NCI-H2196 (cell line): ENCODE measurements around the gene IFT81.
A peak's percentile ranks its signal among the peaks of the same experiment; 100 is the strongest.
"Not testable (repeated sequence)": the region's sequence is repeated elsewhere in the genome, so short reads cannot be mapped to it uniquely, and the experiment has no call there.

Experiments used
- DNase-seq: peaks from one replicate; lab custom pipeline; 2025; ENCODE audit not compliant: unreplicated experiment; lab: John Stamatoyannopoulos, UW

Gene IFT81

DNA sequence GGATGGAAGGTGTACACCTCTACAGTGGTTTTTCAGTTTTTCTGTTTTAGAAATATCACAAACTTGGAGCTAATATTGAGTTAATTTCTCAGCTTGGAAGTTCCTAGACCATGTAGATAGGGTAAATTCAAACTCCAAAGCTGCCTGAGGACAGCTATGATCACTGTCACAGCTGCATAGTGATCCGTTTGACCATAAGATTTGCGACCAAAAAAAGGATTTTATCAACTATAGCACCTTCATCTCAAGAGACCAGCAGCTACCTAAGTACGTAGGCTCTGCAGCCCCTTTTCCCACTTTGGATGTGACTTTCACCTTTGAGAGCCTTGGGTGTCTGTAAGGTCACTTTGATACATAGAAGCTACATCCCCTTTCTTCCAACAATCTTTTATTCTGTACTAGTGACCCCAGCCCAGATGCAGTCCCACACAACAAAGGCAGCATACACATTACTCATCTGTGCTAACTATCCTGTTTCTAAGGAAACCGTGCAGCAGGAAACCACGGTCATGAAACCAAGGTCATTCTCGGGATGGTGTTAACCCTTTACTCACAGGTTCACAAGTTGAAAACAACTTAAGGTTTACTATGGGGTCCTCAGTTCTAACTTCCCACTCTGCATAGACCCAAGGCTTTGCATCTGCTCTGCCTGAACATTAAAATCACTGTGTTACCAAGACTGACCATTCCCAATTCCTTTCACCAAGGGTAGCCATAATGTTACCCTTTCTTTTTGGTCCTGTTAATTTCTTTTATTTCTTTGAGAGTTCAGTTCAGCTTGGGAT lies 75.4 kb downstream of the IFT81 start:
- no peak for DNase-seq

- no peak for DNase-seq
Measured at GRCh38 chr12:110200124-110200417, 75.9 kb downstream of the IFT81 start.

GRCh38 chr12:110201995-110202394 lies 77.8 kb downstream of the IFT81 start:
- no peak for DNase-seq

GRCh38 chr12:110203546-110203945 lies 79.4 kb downstream of the IFT81 start:
- DNase-seq: no peak

DNA sequence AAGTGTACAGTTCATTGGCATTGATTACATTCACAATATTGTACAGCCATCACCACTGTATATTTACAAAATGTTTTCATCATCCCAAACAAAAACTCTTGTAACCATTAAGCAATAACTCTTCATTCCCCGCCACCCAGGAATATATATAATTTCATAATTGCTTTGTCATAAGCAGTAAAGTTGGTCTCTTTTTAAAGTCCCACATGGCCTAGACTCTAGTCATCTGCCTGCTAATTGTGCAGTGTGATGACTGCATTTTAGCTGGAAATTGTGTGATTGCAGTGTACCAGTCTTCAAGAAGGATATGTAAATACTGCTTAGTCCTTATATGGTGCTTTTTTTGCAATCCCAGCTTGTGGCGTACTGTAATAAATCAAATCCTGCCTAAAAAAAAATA lies 81.8 kb downstream of the IFT81 start:
- no peak for DNase-seq

DNA sequence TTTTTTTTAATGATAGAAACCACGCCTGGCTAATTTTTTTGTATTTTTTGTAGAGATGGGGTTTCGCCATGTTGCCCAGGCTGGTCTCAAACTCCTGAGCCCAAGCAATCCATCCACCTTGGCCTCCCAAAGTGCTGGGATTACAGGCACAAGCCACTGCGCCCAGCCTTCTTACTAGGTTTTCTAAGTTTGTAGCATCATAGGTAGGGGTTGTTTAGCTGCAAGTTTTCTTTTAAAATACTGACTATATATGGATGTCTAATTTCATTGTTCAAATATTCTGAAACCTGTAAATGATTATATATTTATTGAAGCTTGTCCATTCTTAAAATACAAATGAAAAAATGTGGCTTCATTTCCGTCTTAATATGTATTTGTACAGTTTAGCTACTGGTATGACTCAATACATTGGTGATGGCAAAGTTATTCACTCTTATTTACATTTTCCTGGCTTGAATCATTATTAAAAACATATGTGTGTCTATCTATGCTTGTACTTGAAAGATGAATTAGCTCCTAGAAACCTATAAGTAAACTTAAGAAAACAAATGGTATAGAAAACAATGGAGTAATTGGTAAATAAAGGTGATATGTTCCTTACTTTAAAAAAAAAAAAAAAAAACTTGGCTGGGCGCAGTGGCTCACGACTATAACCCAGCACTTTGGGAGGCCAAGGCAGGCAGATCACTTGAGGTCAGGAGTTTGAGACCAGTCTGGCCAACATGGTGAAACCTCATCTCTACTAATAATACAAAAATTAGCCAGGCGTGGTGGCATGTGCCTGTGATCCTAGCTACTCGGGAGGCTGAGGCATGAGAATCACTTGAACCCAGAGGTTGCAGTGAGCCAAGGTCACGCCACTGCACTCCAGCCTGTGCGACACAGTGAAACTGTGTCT lies 87.7 kb downstream of the IFT81 start:
- not testable (repeated sequence) for DNase-seq

- DNase-seq: no peak
Measured at GRCh38 chr12:110217996-110218674, 94.0 kb downstream of the IFT81 start.

- DNase-seq: no peak
Measured at GRCh38 chr12:110222027-110222426, 97.9 kb downstream of the IFT81 start.

DNA sequence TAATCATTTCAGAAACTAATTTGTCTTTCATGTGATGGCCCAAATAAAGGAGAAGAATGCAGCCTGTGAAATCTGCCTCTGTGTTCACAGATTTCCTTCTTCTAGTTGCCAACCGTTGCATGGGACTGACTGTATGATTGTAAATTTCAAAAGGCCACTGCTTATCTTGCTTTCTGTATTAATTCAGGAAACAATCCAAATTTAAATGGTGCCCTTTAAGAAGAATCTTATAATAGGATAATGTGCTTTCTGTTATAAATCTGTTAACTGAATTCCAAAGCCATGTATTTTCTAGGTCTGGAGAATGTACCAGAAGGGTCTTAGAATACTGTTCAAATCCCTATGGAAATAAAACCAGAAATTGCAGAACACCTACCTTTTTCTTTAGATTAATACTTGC lies 98.3 kb downstream of the IFT81 start:
- DNase-seq: no peak

DNA sequence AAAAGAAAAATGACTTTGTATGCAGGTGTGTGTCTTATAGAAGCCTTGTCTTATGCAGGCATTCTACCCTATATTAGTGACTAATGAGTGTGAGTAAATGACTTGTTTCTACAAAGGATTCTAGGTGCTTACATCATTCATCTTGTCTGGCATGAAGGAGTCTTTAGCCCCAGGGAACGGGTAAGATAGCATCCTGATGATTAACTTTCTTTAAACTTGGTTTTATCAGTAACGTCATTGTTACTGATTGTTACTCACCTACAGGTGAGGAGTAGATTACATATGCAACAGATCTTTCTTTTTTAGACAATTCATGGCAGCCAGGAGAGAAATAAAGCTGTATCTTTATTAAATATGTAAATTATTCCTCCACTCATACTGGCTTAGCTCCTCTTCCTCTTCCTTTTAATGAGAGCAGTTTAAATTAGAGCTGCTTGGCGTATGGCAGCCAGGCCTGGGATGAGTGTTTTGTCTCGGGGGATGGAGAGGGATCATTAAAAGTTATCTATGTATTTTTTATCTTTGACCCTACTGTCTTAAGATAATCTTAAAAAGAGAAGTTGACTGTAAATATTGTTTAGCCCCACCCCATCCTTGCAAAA lies 99.7 kb downstream of the IFT81 start:
- DNase-seq: no peak

DNA sequence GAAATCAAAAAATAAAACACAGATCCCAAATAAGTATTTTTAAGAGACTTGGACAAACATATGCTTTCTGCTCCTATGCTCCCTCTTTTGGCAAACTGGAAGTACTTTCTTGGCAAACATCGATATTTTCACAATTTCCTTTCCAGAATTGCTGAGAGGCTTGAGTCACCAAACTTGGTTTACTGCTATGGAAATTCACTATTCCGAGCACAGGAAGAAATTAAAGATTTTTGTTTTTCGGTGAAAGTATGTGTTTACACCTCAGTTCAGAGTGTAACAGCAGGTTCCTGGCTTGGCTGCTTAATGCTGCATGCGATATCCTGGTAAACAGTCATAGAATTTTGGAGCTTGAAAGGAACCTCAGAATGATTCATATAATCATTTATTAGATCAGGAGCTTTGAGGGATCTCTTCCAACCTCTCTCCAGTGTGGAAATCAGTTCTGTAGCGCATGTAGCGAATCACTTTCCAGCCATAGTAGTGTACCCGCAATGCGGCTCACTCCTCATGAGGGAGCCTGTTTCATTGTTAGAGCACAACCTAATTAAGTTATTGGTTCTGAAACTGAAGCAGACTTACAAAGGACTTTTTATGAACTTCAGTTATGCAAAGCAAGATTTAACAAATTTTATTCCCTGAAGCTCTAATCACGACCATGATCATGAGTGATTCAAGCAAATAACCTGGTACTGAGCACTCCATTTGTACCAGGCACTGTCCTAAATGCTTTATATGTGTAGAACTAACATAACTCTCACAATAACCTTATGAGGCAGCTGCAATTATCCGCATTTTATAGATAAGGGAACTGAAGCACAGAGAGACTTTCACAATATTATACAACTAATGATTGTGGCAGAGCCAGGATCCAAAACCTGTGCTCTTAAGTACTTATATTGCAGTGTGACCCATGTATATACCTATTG lies 100.5 kb downstream of the IFT81 start:
- peak; percentile 36 for DNase-seq

DNA sequence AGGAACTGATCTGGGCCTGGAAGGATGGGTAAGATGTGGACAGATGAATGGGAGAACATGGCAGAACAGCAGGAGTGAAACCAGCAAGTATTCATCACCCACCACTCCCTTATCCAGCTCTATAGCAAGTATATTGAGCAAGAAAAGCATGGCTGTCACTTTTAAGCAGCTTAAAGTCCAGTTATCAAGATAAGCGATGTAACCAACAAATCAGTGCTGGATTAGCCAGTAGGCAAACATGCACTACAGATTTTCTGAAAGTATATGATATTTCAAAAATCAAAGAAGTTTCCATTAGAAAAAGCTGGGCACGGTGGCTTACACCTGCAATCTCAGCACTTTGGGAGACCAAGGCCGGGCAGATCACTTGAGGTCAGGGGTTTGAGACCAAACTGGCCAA lies 103.0 kb downstream of the IFT81 start:
- DNase-seq: no peak

- not testable (repeated sequence) for DNase-seq
Measured at GRCh38 chr12:110228348-110228747, 104.2 kb downstream of the IFT81 start.

- no peak for DNase-seq
Measured at GRCh38 chr12:110228756-110229155, 104.6 kb downstream of the IFT81 start.

- DNase-seq: no peak
Measured at GRCh38 chr12:110229409-110229808, 105.3 kb downstream of the IFT81 start.

- no peak for DNase-seq
Measured at GRCh38 chr12:110230655-110231054, 106.5 kb downstream of the IFT81 start.

- DNase-seq: no peak
Measured at GRCh38 chr12:110233212-110233903, 109.2 kb downstream of the IFT81 start.

- DNase-seq: no peak
Measured at GRCh38 chr12:110234331-110234751, 110.2 kb downstream of the IFT81 start.

- DNase-seq: no peak
Measured at GRCh38 chr12:110234755-110235154, 110.6 kb downstream of the IFT81 start.

DNA sequence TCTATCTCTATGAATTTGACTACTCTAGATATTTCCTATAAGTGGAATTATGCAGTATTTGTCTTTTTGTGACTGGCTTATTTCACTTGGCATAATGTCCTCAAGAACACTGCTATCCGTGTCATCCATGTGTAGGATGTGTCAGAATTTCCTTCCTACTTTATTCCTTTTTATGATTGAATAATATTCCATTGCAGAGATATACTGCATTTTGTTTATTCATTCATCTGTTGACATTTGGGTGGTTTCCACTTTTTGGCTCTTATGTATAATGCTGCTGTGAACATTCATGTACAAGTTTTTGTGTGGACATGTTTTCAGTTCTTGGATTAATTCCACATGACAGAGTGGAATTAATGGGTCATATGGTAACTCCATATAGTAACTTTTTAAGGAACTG lies 111.2 kb downstream of the IFT81 start:
- no peak for DNase-seq
